GM18519 (cell line): ENCODE data around the gene NOL11.
"Not testable (repeated sequence)": the region's sequence is repeated elsewhere in the genome, so short reads cannot be mapped to it uniquely, and the experiment has no call there.

ENCODE experiments used
- ATAC-seq: cut with Tn5 transposase; IDR thresholded peaks from one replicate; pipeline ENCODE4 v1.9.1; 2021; ENCODE audit warnings: mild to moderate bottlenecking, moderate library complexity; ENCODE audit not compliant: unreplicated experiment, low FRiP score

Gene NOL11

DNA sequence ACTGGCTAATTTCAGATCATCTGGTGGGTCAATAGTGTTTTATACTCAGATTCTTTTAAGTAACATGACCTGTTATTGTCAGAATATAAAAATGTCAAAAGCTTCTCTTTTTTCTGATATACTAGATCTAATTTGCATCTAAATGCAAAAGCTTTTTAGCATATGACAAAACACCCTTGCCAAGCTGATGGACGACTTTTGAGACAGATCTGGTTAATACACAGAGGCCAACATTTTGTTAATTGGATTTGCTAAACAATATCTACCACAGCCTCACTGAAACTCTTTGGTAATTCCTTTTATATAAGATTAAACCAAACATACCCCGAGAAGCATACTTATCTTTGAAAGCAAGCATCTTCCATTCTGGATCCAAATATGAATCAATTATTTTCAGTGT lies 10.3 kb upstream of the NOL11 start:
- no peak for ATAC-seq

DNA sequence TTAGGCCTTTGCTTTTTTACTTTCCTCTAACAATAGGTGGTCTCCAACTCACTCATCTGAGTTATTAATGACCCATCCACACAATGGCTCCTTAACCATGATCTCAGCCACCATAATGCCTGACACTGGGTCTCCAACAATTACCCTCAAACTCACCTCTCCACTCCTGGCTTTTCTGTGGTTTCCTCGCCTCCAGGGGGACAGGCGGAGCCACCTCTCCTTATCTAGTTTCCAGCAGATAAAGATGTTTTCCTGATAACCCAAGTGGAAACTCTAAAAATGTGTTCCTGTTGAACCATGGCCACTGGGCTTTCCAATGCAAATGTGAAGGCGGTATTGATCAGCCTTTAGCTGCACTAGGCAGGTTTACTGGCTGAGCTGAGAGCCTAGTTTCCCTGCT lies 9.4 kb upstream of the NOL11 start:
- no peak for ATAC-seq

- ATAC-seq = no peak
These were observed 5.8 kb upstream of the NOL11 start for GRCh38 chr17:67711916-67712315.

DNA sequence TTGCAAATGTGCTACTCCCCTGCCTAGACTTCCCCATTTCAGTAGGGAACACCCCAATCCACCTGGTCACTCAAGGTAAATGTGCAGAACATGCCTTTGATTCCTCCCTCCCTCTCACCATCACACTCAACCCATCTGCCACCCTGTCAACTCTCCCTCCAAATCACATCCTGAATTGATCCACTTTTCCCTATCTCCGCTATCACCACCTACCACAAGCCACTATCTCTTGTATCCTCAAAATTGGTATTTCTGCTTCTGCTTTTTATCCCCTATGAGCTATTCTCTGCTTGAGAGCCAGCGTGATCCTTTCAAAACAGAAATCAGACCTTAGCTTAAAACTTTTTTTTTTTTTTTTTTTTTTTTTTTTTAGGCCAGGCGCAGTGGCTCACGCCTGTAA lies 5.4 kb upstream of the NOL11 start:
- no peak for ATAC-seq

DNA sequence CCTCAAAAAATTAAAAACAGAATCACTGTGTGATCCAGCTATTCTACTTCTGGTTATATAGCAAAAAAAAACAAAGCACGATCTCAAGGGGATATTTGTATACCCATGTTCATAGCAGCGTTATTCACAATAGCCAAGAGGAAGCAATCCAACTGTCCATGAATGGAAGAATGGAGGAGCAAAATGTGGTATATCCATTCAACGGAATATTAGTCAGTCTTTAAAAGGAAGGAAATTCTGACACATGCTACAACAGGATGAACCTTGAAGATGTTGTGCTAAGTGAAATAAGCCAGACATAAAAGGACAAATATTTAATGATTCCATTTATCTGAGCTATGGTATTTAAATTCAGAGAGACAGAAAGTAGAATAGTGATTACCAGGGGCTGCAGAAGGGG lies 4.6 kb upstream of the NOL11 start:
- no peak for ATAC-seq

- ATAC-seq = no peak
These were observed 1.3 kb upstream of the NOL11 start for GRCh38 chr17:67716405-67716798.

GRCh38 chr17:67717192-67717623 lies 528 bp upstream of the NOL11 start:
- ATAC-seq = no peak

GRCh38 chr17:67718325-67718941 lies 697 bp downstream of the NOL11 start:
- ATAC-seq = no peak

- no peak for ATAC-seq
These were observed 7.6 kb downstream of the NOL11 start for GRCh38 chr17:67725373-67725791.

DNA sequence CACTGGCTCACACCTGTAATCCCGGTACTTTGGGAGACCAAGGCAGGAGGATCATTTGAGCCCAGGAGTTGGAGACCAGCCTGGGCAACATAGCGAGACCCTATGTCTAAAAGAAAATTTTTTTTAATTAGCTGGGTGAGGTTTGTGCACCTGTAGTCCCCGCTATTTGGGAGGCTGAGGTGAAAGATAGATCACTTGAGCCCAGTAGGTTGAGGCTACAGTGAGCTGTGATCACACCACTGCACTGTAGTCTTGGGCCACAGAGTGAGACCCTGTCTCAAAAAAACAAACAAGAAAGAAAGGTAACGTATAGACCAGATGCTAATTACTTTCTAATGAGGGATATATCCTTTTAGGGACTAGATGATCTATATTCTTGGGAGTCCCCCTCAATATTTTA lies 8.1 kb downstream of the NOL11 start:
- ATAC-seq = no peak

- not testable (repeated sequence) for ATAC-seq
These were observed 9.7 kb downstream of the NOL11 start for GRCh38 chr17:67727152-67728039.

DNA sequence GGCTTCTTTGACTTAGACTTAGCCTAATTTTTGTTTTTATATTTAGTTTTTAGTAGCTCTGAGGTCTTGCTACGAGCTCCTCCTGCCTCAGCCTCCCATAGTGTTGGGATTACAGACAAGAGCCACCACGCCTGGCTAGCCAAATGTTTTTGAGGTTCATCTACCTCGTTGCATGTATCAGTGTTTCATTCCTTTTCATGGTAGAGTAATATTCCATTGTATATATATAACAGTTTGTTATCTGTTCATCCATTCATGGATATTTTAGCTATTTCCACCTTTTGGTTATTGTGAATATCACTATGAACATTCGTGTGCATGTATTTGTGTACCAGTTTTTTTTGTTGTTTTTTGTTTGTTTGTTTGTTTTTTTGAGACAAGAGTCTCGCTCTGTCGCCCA lies 12.2 kb downstream of the NOL11 start:
- no peak for ATAC-seq

- ATAC-seq = no peak
These were observed 13.0 kb downstream of the NOL11 start for GRCh38 chr17:67730731-67731130.

DNA sequence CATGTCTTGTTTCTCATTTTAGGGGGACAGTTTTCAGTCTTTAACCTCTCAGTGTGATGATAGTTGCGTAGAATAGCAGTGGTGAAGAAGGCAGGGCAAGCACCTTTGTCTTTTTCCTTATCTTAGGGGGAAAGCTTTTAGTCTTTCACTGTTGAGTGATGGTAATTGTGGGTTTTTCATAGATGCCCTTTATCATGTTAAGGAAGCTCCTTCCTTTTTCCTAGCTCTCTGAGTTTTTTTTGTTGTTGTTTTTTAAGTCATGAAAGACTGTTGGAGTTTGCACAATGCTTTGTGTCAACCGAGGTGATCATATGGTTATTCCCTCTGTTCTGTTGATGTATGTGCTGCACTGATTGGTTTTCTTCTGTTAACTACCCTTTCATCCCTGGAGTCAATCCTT lies 15.7 kb downstream of the NOL11 start:
- no peak for ATAC-seq

GRCh38 chr17:67737145-67737544 lies 19.4 kb downstream of the NOL11 start:
- ATAC-seq = no peak

DNA sequence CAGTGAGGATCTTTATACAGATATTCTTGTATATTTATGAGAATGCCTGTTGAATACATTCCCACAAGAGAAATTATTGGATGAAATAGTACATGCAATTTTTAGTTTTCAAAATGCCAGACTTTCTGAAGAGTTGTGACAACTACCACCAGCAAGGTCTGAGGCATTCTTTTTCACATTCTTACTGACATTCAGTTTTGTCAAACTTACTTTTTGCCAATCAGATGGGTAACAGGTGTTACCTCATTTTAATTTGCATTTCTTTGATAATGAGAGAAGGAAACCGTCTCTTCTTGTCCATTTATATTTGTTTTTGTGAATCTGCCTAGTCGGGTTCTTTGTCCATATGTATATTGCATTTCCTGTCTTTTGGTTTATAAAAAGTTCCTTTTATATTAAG lies 24.3 kb downstream of the NOL11 start:
- no peak for ATAC-seq

- ATAC-seq = no peak
These were observed 29.2 kb downstream of the NOL11 start for GRCh38 chr17:67746704-67747571.

DNA sequence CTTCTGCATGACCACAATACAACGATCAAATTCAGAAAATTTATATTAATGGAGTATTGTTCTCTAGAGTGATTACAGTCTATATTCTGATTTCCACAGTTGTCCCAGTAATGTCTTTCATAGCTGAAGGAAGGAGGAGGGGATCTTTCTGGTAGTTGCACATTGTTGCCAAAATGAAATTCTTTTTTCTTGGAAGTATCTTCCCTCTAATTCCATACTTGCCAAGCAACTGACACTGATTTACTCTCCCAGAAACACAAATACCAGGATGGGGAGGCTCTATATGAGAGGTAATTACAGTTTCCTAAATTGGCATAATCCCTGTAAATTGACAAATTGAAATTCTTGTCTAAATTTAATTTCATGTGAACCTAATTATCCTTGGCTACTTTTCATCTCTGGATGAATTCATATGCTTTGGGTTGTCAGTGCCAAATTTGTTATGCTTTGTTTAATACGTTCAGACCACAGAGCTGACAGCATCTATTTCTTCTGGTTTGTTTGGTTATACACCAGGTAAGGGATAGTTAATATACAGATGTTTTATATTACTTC lies 30.0 kb downstream of the NOL11 start:
- no peak for ATAC-seq

DNA sequence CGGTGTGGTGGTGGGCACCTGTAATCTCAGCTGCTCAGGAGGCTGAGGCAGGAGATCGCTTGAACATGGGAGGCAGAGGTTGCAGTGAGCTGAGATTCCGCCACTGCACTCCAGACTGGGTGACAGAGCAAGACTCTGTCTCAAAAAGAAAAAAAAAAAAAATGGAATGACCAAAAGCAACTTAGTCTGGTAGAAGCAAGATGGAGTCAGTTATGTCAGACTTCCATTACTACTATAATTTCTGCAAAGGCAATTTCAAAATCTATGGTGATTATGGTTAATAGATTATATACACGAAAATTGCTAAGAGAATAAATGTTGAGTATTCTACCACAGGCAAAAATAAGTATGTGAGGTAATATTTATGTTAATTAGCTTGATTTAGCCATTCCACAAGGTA lies 32.3 kb downstream of the NOL11 start:
- ATAC-seq = no peak

DNA sequence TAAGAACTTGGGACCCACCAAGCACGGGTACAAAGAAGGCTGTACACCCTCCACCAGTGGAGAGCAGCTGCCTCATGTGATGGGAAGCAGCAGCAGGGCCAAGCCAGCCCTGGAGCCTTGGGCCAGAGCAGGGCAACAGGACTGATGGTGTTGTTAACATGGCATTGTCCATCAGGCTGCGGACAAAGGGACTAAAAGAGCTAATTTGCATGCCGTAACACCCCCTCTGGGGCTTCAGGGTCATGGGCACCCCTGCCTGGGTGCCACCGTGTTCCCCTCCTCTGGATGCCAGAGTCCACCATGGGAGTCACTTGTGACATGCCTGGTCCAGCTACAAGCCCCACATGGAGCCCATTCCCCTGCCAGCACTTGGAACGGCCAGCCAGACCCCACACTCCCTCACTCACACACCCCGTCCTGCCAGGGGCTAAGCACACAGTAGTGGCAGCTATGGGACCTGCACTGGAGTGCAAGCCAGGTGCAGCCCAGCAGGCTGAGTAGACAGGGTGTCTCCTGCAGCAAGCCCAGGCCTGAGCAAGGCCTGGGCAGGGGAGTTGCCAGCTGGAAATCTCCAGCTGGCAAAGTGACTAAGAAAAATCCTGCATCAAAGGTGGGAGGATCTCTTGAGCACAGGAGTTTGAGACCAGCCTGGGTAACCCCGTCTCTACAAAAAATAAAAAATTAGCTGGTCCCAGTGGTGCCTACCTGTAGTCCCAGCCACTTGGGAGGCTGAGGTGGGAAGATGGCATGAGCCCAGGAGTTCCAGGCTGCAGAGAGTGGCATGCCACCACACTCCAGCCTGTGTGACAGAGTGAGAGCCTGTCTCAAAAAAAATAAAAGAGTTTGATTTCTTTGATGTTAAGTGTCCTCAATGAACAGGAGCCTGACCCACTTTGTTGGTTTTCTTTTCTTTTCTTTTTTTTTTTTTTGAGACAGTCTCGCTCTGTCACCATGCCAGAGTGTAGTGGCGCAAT lies 33.7 kb downstream of the NOL11 start:
- ATAC-seq = no peak
